Thoracic aorta (tissue), 2 donors: ENCODE results near the gene CSTF1. TPM values are rescaled to one million over a fixed set of nuclear protein-coding genes. Genes with fewer than 3 reads are reported as not detected.

Experiments used
- ATAC-seq: fragments of 150-250 bp; one replicate; pipeline ENCODE4 v1.8.0; 2017; ENCODE audit warnings: low read depth; ENCODE audit not compliant: insufficient number of reproducible peaks, low FRiP score
- DNase-seq: peaks from one replicate; pipeline ENCODE4 v3.0.0-alpha.2; 2020; ENCODE audit warnings: low spot score
- H3K27ac ChIP-seq, 2 donors: fragments of 200-600 bp; sonication (generic); 1 replicate in 1 of 2; 2 replicates in 1 of 2; pipeline ENCODE4 v1.5.1; 2016; ENCODE audit warnings: mild to moderate bottlenecking in 2 of 2, moderate library complexity in 2 of 2
- H3K27me3 ChIP-seq: fragments of 200-600 bp; sonication (generic); replicated peaks from 2 replicates; pipeline ENCODE4 v1.6.0; 2016; ENCODE audit warnings: mild to moderate bottlenecking; ENCODE audit not compliant: insufficient read depth
- H3K36me3 ChIP-seq: fragments of 200-600 bp; sonication (generic); one replicate; pipeline ENCODE4 v1.5.1; 2016
- H3K4me1 ChIP-seq, 2 donors: fragments of 200-600 bp; sonication (generic); 1 replicate in 1 of 2; 2 replicates in 1 of 2; pipeline versions ENCODE4 v1.5.1 to v1.6.0; 2016; ENCODE audit warnings: low read depth in 2 of 2, mild to moderate bottlenecking in 1 of 2; ENCODE audit not compliant: control insufficient read depth in 1 of 2
- H3K4me3 ChIP-seq: fragments of 200-600 bp; sonication (generic); 2 replicates; pipeline ENCODE4 v1.5.1; 2016; ENCODE audit warnings: mild to moderate bottlenecking
- H3K9me3 ChIP-seq: fragments of 200-600 bp; sonication (generic); 2 replicates; pipeline ENCODE4 v1.5.1; 2016
- total RNA-seq, 2 donors: library from RNA; depleted of rRNA; stranded (reverse); fragments of >200 nt; gene quantifications; one replicate each; pipeline versions ENCODE4 v1.1.0 to v1.2.3, GENCODE V29; 2016
- TF ChIP-seq, protein P1 (sequence below): fragments of 200-600 bp; sonication (generic); IDR thresholded peaks from one replicate; pipeline ENCODE4 v1.5.1; 2019; ENCODE audit warnings: antibody characterized with exemption

CSTF1 gene
- total RNA-seq, 2 donors from 2014 or later = 4.6 to 22.5 TPM

DNA sequence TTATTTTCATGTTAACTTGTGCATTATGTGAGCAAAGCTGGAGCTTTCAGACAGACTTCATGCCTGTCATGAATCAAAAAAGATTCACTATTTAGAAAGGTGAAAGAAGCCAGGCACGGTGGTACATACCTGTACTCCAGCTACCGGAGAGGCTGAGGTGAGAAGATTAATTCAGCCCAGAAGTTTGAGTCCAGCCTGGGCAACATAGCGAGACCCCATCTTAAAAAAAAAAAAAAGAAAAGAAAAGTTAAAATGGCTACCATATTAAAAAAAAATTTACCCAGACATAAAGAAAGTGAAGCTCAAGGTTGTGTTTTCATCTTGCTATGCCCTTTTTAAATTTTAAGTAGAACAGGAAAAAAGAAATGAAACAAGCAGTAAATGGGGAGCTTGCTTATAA, 20.5 kb downstream of the CSTF1 start:
- no peaks in the 10 kb centered on the region for H3K9me3 ChIP-seq
- peak overlapping the region in 1 of 2 donors; percentile 40 for H3K27ac ChIP-seq
- TF ChIP-seq, protein P1, sequence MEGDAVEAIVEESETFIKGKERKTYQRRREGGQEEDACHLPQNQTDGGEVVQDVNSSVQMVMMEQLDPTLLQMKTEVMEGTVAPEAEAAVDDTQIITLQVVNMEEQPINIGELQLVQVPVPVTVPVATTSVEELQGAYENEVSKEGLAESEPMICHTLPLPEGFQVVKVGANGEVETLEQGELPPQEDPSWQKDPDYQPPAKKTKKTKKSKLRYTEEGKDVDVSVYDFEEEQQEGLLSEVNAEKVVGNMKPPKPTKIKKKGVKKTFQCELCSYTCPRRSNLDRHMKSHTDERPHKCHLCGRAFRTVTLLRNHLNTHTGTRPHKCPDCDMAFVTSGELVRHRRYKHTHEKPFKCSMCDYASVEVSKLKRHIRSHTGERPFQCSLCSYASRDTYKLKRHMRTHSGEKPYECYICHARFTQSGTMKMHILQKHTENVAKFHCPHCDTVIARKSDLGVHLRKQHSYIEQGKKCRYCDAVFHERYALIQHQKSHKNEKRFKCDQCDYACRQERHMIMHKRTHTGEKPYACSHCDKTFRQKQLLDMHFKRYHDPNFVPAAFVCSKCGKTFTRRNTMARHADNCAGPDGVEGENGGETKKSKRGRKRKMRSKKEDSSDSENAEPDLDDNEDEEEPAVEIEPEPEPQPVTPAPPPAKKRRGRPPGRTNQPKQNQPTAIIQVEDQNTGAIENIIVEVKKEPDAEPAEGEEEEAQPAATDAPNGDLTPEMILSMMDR = no peak
- no peaks in the 10 kb centered on the region for H3K36me3 ChIP-seq
- H3K4me1 ChIP-seq = no peaks in the 10 kb centered on the region
- H3K27me3 ChIP-seq = no peaks in the 10 kb centered on the region
- ATAC-seq (no peak), DNase-seq (no peak)
- peak overlapping the region; percentile 37 for H3K4me3 ChIP-seq

DNA sequence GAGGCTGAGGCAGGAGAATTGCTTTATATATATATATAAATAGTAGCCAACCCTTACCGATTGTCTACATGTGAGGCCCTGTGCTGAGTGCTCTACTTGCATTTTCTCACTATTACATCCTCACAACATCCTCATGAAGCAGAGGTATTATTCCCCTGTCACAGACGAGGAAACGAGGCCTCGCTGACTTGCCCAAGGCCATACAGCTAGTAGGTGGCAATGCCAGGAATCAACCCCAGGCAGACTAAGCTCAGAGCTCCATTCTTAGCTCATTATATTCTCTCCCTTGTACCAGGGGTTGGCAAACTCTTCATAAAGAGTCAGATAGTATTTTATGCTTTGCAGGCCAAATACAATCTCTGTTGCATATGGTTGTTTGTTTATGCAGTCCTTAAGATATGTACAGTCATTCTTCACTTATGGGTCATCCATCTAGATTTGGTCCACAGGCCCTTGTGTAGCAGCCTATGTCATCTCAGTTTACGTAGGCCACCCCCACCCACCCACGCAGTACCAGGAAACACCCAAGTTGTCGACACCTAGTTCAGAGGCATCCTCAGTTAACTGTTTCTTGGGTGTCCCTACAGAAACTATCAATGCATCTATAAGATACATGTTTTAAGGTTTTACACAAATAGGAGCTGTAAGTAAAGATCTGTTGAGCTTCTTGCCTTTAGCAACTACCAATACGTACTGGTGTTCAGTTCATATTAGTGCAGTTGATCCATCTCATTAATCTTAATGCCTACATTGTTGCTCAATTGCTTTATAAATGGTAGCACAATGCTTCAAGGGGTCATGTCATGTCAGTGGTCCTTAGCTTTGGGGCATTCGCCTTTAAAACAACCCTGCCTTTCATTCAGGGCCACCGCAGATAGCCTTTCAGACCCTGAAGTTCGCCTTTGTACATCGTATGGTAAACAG, 22.7 kb downstream of the CSTF1 start:
- DNase-seq (no peak), ATAC-seq (no peak)
- TF ChIP-seq, protein P1 = no peak
- H3K27me3 ChIP-seq = no peaks in the 10 kb centered on the region
- H3K27ac ChIP-seq = no peak overlapping the region
- H3K36me3 ChIP-seq = no peaks in the 10 kb centered on the region
- no peaks in the 10 kb centered on the region for H3K4me1 ChIP-seq
- no peak overlapping the region for H3K4me3 ChIP-seq
- H3K9me3 ChIP-seq = no peaks in the 10 kb centered on the region

DNA sequence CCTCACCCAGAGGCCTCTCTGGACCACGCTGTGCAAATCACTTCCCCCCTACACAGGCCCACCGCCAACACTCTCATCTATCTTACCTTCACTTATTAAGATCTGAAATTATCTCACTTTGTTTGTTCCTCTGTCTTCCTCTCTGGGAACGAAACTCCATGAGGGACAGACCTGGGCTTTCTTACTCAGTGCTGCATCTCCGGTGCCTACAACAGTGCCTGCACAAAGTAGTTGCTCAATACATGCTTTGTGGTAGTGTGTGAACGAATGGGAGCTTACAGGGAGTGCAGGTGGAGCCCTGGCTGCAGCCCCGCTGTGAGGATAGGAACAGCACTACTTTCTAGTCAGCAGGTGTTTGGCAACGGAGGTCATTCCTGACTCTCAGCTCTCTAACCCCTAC, 25.0 kb downstream of the CSTF1 start:
- Histone ChIP-seq H3K27me3 (no peaks in the 10 kb centered on the region), H3K9me3 (no peaks in the 10 kb centered on the region), H3K27ac (peak overlapping the region in 1 of 2 donors; percentile 21), H3K36me3 (no peaks in the 10 kb centered on the region), H3K4me3 (no peak overlapping the region), H3K4me1 (no peaks in the 10 kb centered on the region)
- no peak for ATAC-seq
- DNase-seq = no peak
- TF ChIP-seq, protein P1 = no peak

DNA sequence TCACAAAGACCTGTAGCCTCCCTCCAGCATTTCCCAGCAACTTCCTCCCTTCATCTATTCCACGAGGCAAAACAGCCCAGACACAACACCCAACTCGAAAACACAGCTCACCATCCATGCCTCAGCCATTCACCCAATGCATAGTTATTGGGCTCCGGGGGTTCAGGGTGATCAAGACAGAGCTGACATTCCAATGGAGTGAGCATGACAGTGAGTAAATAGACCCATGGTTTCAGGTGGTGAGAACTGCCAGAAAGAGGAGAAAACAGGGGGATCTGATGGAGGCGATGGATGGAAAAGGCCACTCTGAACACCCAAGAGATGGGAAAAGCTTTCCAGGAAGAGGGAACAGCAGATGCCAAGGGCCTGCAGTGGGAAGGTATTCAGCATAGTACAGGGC, 25.5 kb downstream of the CSTF1 start:
- no peaks in the 10 kb centered on the region for H3K27me3 ChIP-seq
- H3K4me1 ChIP-seq = no peaks in the 10 kb centered on the region
- DNase-seq (no peak), ATAC-seq (no peak)
- H3K4me3 ChIP-seq = no peak overlapping the region
- no peaks in the 10 kb centered on the region for H3K9me3 ChIP-seq
- no peaks in the 10 kb centered on the region for H3K36me3 ChIP-seq
- H3K27ac ChIP-seq = peak overlapping the region in 1 of 2 donors; percentile 21
- TF ChIP-seq, protein P1 = no peak

DNA sequence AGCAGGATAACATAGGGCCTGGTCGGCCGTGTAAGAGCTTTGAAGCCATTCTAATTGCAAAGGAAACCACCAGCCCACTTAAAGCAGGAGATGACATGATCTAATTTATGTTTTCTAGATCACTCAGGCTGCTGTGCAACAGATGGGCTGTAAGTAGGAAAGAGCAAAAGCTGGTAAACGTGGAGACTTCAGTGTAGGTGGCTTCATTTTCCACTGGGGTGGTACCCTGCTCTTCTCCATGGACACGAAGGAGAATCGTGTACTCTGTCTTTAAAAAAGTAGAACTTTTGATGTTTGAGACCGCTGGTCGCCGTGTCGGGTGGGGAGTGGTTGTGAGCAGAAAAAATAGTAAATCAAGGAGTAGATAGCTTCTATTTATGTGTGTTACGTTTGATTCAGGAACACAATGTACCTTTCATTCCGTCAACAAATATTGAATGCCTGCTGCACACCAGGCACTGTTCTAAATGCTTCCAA, 26.0 kb downstream of the CSTF1 start:
- Histone ChIP-seq H3K27ac (peak overlapping the region in 1 of 2 donors; percentile 21), H3K36me3 (no peaks in the 10 kb centered on the region), H3K27me3 (no peaks in the 10 kb centered on the region), H3K4me3 (no peak overlapping the region), H3K9me3 (no peaks in the 10 kb centered on the region), H3K4me1 (no peaks in the 10 kb centered on the region)
- ATAC-seq (no peak), DNase-seq (no peak)
- TF ChIP-seq, protein P1 = no peak
